K562 (cell line): ENCODE data around the gene ACTA2.

Experiments used
- AFF1 ChIP-seq, 2 experiments: fragments of 450-650 bp; IDR thresholded peaks; 2 replicates each; pipeline ENCODE4 v1.6.1; 2018; ENCODE audit warnings: mild to moderate bottlenecking in 2 of 2, low read depth in 1 of 2; ENCODE audit not compliant: partially characterized antibody in 2 of 2
- BRF2 ChIP-seq: IDR thresholded peaks from 3 replicates; pipeline ENCODE4 v1.6.1; 2011; ENCODE audit warnings: borderline replicate concordance, mild to moderate bottlenecking; ENCODE audit not compliant: insufficient read length, insufficient read depth
- CTCF ChIP-seq, 3 experiments: IDR thresholded peaks in 2 of 3; conservative IDR thresholded peaks in 1 of 3; 2 replicates each; pipeline ENCODE4 v1.5.1; 2011 to 2012; ENCODE audit warnings: low read length in 3 of 3, mild to moderate bottlenecking in 3 of 3, control low read depth in 2 of 3, improper control_type of control experiment in 1 of 3, inconsistent platforms in 1 of 3, low read depth in 1 of 3, mixed read lengths in 1 of 3, moderate library complexity in 1 of 3; ENCODE audit not compliant: insufficient read depth in 2 of 3
- EZH2 ChIP-seq: IDR thresholded peaks from 2 replicates; pipeline ENCODE4 v1.6.1; 2012; ENCODE audit warnings: low read depth, mild to moderate bottlenecking, inconsistent platforms, low read length, borderline replicate concordance
- MEIS2 ChIP-seq: fragments of 450-650 bp; IDR thresholded peaks from 2 replicates; pipeline ENCODE4 v1.6.1; 2014; ENCODE audit warnings: mild to moderate bottlenecking; ENCODE audit not compliant: partially characterized antibody
- MYC ChIP-seq, 2 experiments: fragments of 250-450 bp in 1 of 2; sonication (Bioruptor Pico) in 1 of 2; IDR thresholded peaks; 2 replicates each; pipeline versions ENCODE4 v1.5.1 to v1.6.1; 2012 to 2021; ENCODE audit warnings: low read depth in 2 of 2, borderline replicate concordance in 1 of 2, improper control_type of control experiment in 1 of 2, low read length in 1 of 2, mild to moderate bottlenecking in 1 of 2, moderate library complexity in 1 of 2
- NR3C1 ChIP-seq: sonication (generic); formaldehyde crosslinking; IDR thresholded peaks from 2 replicates; pipeline ENCODE4 v1.8.1; 2022; ENCODE audit warnings: missing genetic modification reagents
- PCBP1 ChIP-seq: fragments of 200-400 bp; formaldehyde crosslinking; IDR thresholded peaks from 2 replicates; pipeline ENCODE4 v1.6.1; 2018; ENCODE audit warnings: mild to moderate bottlenecking, low read depth, low read length; ENCODE audit not compliant: poor library complexity, severe bottlenecking
- RAD21 ChIP-seq, 2 experiments: fragments of 250-450 bp in 1 of 2; fragments of 450-650 bp in 1 of 2; sonication (Bioruptor Pico) in 1 of 2; formaldehyde crosslinking in 1 of 2; IDR thresholded peaks in 1 of 2; conservative IDR thresholded peaks in 1 of 2; 2 replicates each; pipeline versions ENCODE4 v1.4.0 to v1.8.0; 2020 to 2022; ENCODE audit warnings: mild to moderate bottlenecking in 2 of 2, moderate library complexity in 1 of 2
- ZNF23 ChIP-seq: fragments of 250-450 bp; sonication (Bioruptor Pico); IDR thresholded peaks from 2 replicates; pipeline ENCODE4 v1.4.0; 2020; ENCODE audit warnings: mild to moderate bottlenecking
- ZSCAN32 ChIP-seq: fragments of 450-650 bp; formaldehyde crosslinking; IDR thresholded peaks from 2 replicates; pipeline ENCODE4 v1.4.0; 2020; ENCODE audit warnings: mild to moderate bottlenecking, moderate library complexity
- TF ChIP-seq, protein P1 (sequence below), 2 experiments: fragments of 450-650 bp; formaldehyde crosslinking in 1 of 2; IDR thresholded peaks; 2 replicates each; pipeline versions ENCODE4 v1.4.0 to v1.6.1; 2014 to 2020; ENCODE audit warnings: mild to moderate bottlenecking in 2 of 2, borderline replicate concordance in 1 of 2, low read depth in 1 of 2

- no peak for TF ChIP-seq ZNF23 (CRISPR knock-in tag)
- TF ChIP-seq PCBP1, result no peak
- TF ChIP-seq CTCF (IDR thresholded peaks at IDR 0.05 in 2 of 3, conservative IDR thresholded peaks at IDR 0.05 in 1 of 3; ENCODE audit: insufficient read depth in 2 of 3, low read depth in 1 of 3, low read length in 3 of 3), result no peak
- TF ChIP-seq, protein P1, sequence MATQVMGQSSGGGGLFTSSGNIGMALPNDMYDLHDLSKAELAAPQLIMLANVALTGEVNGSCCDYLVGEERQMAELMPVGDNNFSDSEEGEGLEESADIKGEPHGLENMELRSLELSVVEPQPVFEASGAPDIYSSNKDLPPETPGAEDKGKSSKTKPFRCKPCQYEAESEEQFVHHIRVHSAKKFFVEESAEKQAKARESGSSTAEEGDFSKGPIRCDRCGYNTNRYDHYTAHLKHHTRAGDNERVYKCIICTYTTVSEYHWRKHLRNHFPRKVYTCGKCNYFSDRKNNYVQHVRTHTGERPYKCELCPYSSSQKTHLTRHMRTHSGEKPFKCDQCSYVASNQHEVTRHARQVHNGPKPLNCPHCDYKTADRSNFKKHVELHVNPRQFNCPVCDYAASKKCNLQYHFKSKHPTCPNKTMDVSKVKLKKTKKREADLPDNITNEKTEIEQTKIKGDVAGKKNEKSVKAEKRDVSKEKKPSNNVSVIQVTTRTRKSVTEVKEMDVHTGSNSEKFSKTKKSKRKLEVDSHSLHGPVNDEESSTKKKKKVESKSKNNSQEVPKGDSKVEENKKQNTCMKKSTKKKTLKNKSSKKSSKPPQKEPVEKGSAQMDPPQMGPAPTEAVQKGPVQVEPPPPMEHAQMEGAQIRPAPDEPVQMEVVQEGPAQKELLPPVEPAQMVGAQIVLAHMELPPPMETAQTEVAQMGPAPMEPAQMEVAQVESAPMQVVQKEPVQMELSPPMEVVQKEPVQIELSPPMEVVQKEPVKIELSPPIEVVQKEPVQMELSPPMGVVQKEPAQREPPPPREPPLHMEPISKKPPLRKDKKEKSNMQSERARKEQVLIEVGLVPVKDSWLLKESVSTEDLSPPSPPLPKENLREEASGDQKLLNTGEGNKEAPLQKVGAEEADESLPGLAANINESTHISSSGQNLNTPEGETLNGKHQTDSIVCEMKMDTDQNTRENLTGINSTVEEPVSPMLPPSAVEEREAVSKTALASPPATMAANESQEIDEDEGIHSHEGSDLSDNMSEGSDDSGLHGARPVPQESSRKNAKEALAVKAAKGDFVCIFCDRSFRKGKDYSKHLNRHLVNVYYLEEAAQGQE (IDR thresholded peaks at IDR 0.05; ENCODE audit: borderline replicate concordance), result no peak
- TF ChIP-seq, protein P1 (CRISPR knock-in tag; IDR thresholded peaks at IDR 0.05; ENCODE audit: low read depth), result no peak
- TF ChIP-seq RAD21 (CRISPR knock-in tag; conservative IDR thresholded peaks at IDR 0.05 in 1 of 2, IDR thresholded peaks at IDR 0.05 in 1 of 2), result no peak
- TF ChIP-seq BRF2, result no peak
- TF ChIP-seq EZH2, result no peak
- TF ChIP-seq MYC (IDR thresholded peaks at IDR 0.05; ENCODE audit: low read depth, low read length), result no peak
- TF ChIP-seq MYC (CRISPR knock-in tag; IDR thresholded peaks at IDR 0.05; ENCODE audit: borderline replicate concordance, low read depth), result no peak
- TF ChIP-seq NR3C1 (CRISPR knock-in tag), result no peak
- TF ChIP-seq ZSCAN32 (CRISPR knock-in tag), result no peak
- TF ChIP-seq MEIS2, result no peak
- TF ChIP-seq AFF1 (IDR thresholded peaks at IDR 0.05; ENCODE audit: low read depth in 1 of 2, partially characterized antibody in 2 of 2), result no peak
Measured at GRCh38 chr10:88980247-88980646, 27.7 kb upstream of the ACTA2 start.
